Large intestine (tissue), 3 donors: ENCODE results near the gene NXT1. TPM values are rescaled to one million over a fixed set of nuclear protein-coding genes. Genes with fewer than 3 reads are reported as not detected.

Experiments used
- DNase-seq, 2 donors: peaks; one replicate each; pipeline versions ENCODE4 v3.0.0 to v3.0.0-alpha.2; 2013
- H3K27ac ChIP-seq: one replicate; pipeline ENCODE4 v1.5.1; 2013; ENCODE audit warnings: low read length
- H3K27me3 ChIP-seq: 2 replicates; pipeline ENCODE4 v1.6.1; 2013; ENCODE audit warnings: low read length; ENCODE audit not compliant: control insufficient read depth, insufficient read depth
- H3K36me3 ChIP-seq: 2 replicates; pipeline ENCODE4 v1.6.1; 2013; ENCODE audit warnings: low read length; ENCODE audit not compliant: control insufficient read depth, insufficient read depth
- H3K4me1 ChIP-seq: one replicate; pipeline ENCODE4 v1.6.1; 2013; ENCODE audit warnings: low read length; ENCODE audit not compliant: control insufficient read depth, insufficient read depth
- H3K4me3 ChIP-seq: one replicate; pipeline ENCODE4 v1.5.1; 2013; ENCODE audit warnings: low read length
- H3K9me3 ChIP-seq: one replicate; pipeline ENCODE4 v1.6.1; 2013; ENCODE audit warnings: mild to moderate bottlenecking, low read depth, low read length, moderate library complexity; ENCODE audit not compliant: control insufficient read depth
- WGBS: methylation state at CpG from one replicate; pipeline ENCODE4 v1.1.5; 2013; ENCODE audit warnings: low lambda C conversion rate; ENCODE audit not compliant: insufficient coverage; 5-methylcytosine and 5-hydroxymethylcytosine counted together
- polyA plus RNA-seq: library from polyadenylated mRNA; unstranded; fragments of 120-200 nt; gene quantifications from one replicate; pipeline ENCODE4 v1.2.1, GENCODE V29; 2013

The NXT1 gene
- polyA plus RNA-seq, 1 donor, result 17.7 TPM

GRCh38 chr20:23308908-23309307 is 41.7 kb upstream of the NXT1 start:
- no peaks in the 10 kb centered on the region for H3K9me3 ChIP-seq
- no peaks in the 10 kb centered on the region for H3K4me1 ChIP-seq
- H3K27ac ChIP-seq, result no peak overlapping the region
- no peaks in the 10 kb centered on the region for H3K27me3 ChIP-seq
- no peaks in the 10 kb centered on the region for H3K36me3 ChIP-seq
- no CpG with 5 or more reads among the region's 4 CpGs for WGBS
- H3K4me3 ChIP-seq, result no peak overlapping the region
- no peak for DNase-seq

GRCh38 chr20:23309781-23310180 is 40.8 kb upstream of the NXT1 start:
- no peak for DNase-seq
- H3K36me3 ChIP-seq, result no peaks in the 10 kb centered on the region
- no peaks in the 10 kb centered on the region for H3K4me1 ChIP-seq
- H3K27me3 ChIP-seq, result no peaks in the 10 kb centered on the region
- WGBS, result no CpG with 5 or more reads among the region's 10 CpGs
- no peak overlapping the region for H3K4me3 ChIP-seq
- H3K27ac ChIP-seq, result no peak overlapping the region
- H3K9me3 ChIP-seq, result no peaks in the 10 kb centered on the region

GRCh38 chr20:23311947-23312506 is 38.6 kb upstream of the NXT1 start:
- H3K9me3 ChIP-seq, result no peaks in the 10 kb centered on the region
- H3K36me3 ChIP-seq, result no peaks in the 10 kb centered on the region
- H3K27me3 ChIP-seq, result no peaks in the 10 kb centered on the region
- no peak for DNase-seq
- no peaks in the 10 kb centered on the region for H3K4me1 ChIP-seq
- no peak overlapping the region for H3K4me3 ChIP-seq
- no CpG with 5 or more reads among the region's 7 CpGs for WGBS
- no peak overlapping the region for H3K27ac ChIP-seq

GRCh38 chr20:23313271-23313670 is 37.3 kb upstream of the NXT1 start:
- WGBS, result no CpG with 5 or more reads among the region's 1 CpG
- no peaks in the 10 kb centered on the region for H3K9me3 ChIP-seq
- no peak for DNase-seq
- H3K27me3 ChIP-seq, result no peaks in the 10 kb centered on the region
- H3K4me3 ChIP-seq, result no peak overlapping the region
- H3K36me3 ChIP-seq, result no peaks in the 10 kb centered on the region
- no peaks in the 10 kb centered on the region for H3K4me1 ChIP-seq
- H3K27ac ChIP-seq, result no peak overlapping the region

- no peaks in the 10 kb centered on the region for H3K36me3 ChIP-seq
- no peaks in the 10 kb centered on the region for H3K9me3 ChIP-seq
- H3K27ac ChIP-seq, result no peak overlapping the region
- DNase-seq, result no peak
- no peak overlapping the region for H3K4me3 ChIP-seq
- H3K27me3 ChIP-seq, result no peaks in the 10 kb centered on the region
- H3K4me1 ChIP-seq, result no peaks in the 10 kb centered on the region
- WGBS, result no CpG with 5 or more reads among the region's 5 CpGs
These were observed 35.9 kb upstream of the NXT1 start for GRCh38 chr20:23314699-23315098.

GRCh38 chr20:23315099-23315498 is 35.5 kb upstream of the NXT1 start:
- Histone ChIP-seq H3K4me3 (no peak overlapping the region), H3K4me1 (no peaks in the 10 kb centered on the region), H3K27me3 (no peaks in the 10 kb centered on the region), H3K36me3 (no peaks in the 10 kb centered on the region), H3K9me3 (no peaks in the 10 kb centered on the region), H3K27ac (no peak overlapping the region)
- DNase-seq, result no peak
- no CpG with 5 or more reads among the region's 9 CpGs for WGBS

- no peaks in the 10 kb centered on the region for H3K36me3 ChIP-seq
- H3K4me1 ChIP-seq, result no peaks in the 10 kb centered on the region
- H3K9me3 ChIP-seq, result no peaks in the 10 kb centered on the region
- WGBS, result 100% methylated on average over 1 of the region's 3 CpGs
- no peaks in the 10 kb centered on the region for H3K27me3 ChIP-seq
- no peak overlapping the region for H3K27ac ChIP-seq
- no peak overlapping the region for H3K4me3 ChIP-seq
- no peak for DNase-seq
These were observed 34.0 kb upstream of the NXT1 start for GRCh38 chr20:23316626-23317025.

- no CpG with 5 or more reads among the region's 5 CpGs for WGBS
- H3K4me1 ChIP-seq, result no peaks in the 10 kb centered on the region
These were observed 33.5 kb upstream of the NXT1 start for GRCh38 chr20:23317081-23317480.

GRCh38 chr20:23318347-23318746 is 32.2 kb upstream of the NXT1 start:
- no peaks in the 10 kb centered on the region for H3K9me3 ChIP-seq
- no peak overlapping the region for H3K27ac ChIP-seq
- no CpG with 5 or more reads among the region's 5 CpGs for WGBS
- H3K4me3 ChIP-seq, result no peak overlapping the region
- H3K36me3 ChIP-seq, result no peaks in the 10 kb centered on the region
- no peak for DNase-seq
- H3K4me1 ChIP-seq, result no peaks in the 10 kb centered on the region
- H3K27me3 ChIP-seq, result no peaks in the 10 kb centered on the region

More at GRCh38 chr20:23317081-23317480, 33.5 kb upstream of the NXT1 start:
- DNase-seq, result no peak
- no peaks in the 10 kb centered on the region for H3K27me3 ChIP-seq
- H3K27ac ChIP-seq, result no peak overlapping the region
- no peaks in the 10 kb centered on the region for H3K9me3 ChIP-seq
- no peak overlapping the region for H3K4me3 ChIP-seq
- H3K36me3 ChIP-seq, result no peaks in the 10 kb centered on the region

- H3K27ac ChIP-seq, result no peak overlapping the region
- no peaks in the 10 kb centered on the region for H3K36me3 ChIP-seq
- H3K27me3 ChIP-seq, result no peaks in the 10 kb centered on the region
- no peaks in the 10 kb centered on the region for H3K4me1 ChIP-seq
- no CpG with 5 or more reads among the region's 8 CpGs for WGBS
- no peak for DNase-seq
- H3K4me3 ChIP-seq, result no peak overlapping the region
- H3K9me3 ChIP-seq, result no peaks in the 10 kb centered on the region
These were observed 30.3 kb upstream of the NXT1 start for GRCh38 chr20:23320317-23320716.

GRCh38 chr20:23325107-23325506 is 25.5 kb upstream of the NXT1 start:
- Histone ChIP-seq H3K4me3 (no peak overlapping the region), H3K27ac (no peak overlapping the region), H3K27me3 (no peaks in the 10 kb centered on the region), H3K4me1 (no peaks in the 10 kb centered on the region), H3K36me3 (no peaks in the 10 kb centered on the region), H3K9me3 (no peaks in the 10 kb centered on the region)
- DNase-seq, result no peak
- WGBS, result no CpG with 5 or more reads among the region's 3 CpGs
